Activated T-helper 2 cell treated with anti-CD3 and anti-CD28 coated beads, Interferon-gamma antibody, Interleukin-2, Interleukin-4, amounts not matched to agents 10 μg/mL and 5 μg/mL and 100 μg/mL, durations not matched to agents 14 hours and 24 hours and 36 hours (primary cell): ENCODE measurements around the gene PRPF4. TPM values are rescaled to one million over a fixed set of nuclear protein-coding genes. Genes with fewer than 3 reads are reported as not detected.
"Not testable (repeated sequence)": the region's sequence is repeated elsewhere in the genome, so short reads cannot be mapped to it uniquely, and the experiment has no call there.

ENCODE experiments used
- DNase-seq: peaks from one replicate; pipeline ENCODE4 v3.0.0; 2021; ENCODE audit warnings: low spot score
- H3K27ac Mint-ChIP-seq: one replicate; pipeline ENCODE4 v1.8.0; 2021; ENCODE audit warnings: mixed read lengths
- H3K27me3 Mint-ChIP-seq: one replicate; pipeline ENCODE4 v1.8.0; 2021; ENCODE audit warnings: low read depth, mixed read lengths
- H3K36me3 Mint-ChIP-seq: one replicate; pipeline ENCODE4 v1.8.0; 2021; ENCODE audit warnings: low read depth, mixed read lengths
- H3K4me1 Mint-ChIP-seq: one replicate; pipeline ENCODE4 v1.8.0; 2021; ENCODE audit warnings: low read depth, mixed read lengths
- H3K4me3 Mint-ChIP-seq: one replicate; pipeline ENCODE4 v1.8.0; 2021; ENCODE audit warnings: low read depth, mild to moderate bottlenecking, moderate library complexity, mixed read lengths
- H3K9me3 Mint-ChIP-seq: one replicate; pipeline ENCODE4 v1.8.0; 2021; ENCODE audit warnings: mixed read lengths
- intact Hi-C: fragments of 100-400 bp; cut with micrococcal nuclease; formaldehyde crosslinking; loops from one replicate; pipeline ENCODE4 v1.15.1; 2023
- total RNA-seq: library from RNA; stranded (reverse); gene quantifications from 2 replicates; pipeline ENCODE4 v1.2.3, GENCODE V29; 2022

PRPF4 gene
- total RNA-seq, 1 donor from 2014 or later, result 57.3 TPM

DNA sequence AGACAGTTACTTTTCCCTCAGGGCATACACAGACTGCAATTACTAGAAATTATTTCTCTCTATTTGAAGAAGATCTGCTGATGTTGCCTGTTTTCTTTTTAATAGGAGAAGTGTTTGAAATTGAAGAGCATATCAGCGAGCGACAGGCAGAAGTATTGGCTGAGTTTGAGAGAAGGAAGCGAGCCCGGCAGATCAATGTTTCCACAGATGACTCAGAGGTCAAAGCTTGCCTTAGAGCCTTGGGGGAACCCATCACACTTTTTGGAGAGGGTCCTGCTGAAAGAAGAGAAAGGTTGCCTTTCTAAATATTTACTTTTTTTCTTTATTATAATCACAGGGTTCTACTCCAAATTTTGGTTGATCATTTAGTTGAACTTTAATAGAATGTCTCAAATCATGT is 3.4 kb downstream of the PRPF4 start:
- H3K36me3 Mint-ChIP-seq, result peaks cover 56% of the 10 kb centered on the region
- H3K4me1 Mint-ChIP-seq, result peaks cover 33% of the 10 kb centered on the region
- H3K9me3 Mint-ChIP-seq, result no peaks in the 10 kb centered on the region
- DNase-seq, result no peak
- intact Hi-C loops, result no loop called here
- H3K27me3 Mint-ChIP-seq, result no peaks in the 10 kb centered on the region
- H3K4me3 Mint-ChIP-seq, result no peak overlapping the region
- peak overlapping the region; percentile 17 for H3K27ac Mint-ChIP-seq

GRCh38 chr9:113281356-113281755 is 5.9 kb downstream of the PRPF4 start:
- DNase-seq, result no peak
- Mint-ChIP-seq H3K4me3 (no peak overlapping the region), H3K9me3 (no peaks in the 10 kb centered on the region), H3K36me3 (peaks cover 74% of the 10 kb centered on the region), H3K4me1 (peaks cover 28% of the 10 kb centered on the region), H3K27ac (no peak overlapping the region), H3K27me3 (no peaks in the 10 kb centered on the region)
- intact Hi-C loops, result no loop called here

DNA sequence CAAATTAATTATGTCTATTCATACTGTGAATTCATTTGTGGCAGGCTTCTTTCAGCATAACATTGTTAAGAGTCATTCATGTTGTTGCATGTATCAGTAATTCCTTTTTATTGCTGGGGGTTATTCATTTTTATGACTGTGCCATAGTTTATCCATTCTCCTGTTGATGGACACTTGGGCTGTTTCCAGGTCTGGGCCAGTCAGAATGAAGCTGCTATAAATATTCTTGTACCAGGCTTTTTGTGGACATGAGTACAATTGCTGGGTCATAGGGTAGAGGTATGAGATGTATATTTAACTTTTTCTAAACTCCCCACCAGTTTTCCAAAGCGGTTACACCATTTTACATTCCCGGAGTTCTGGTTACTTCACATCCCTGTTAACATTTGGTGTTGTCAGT is 13.6 kb downstream of the PRPF4 start:
- no peaks in the 10 kb centered on the region for H3K27me3 Mint-ChIP-seq
- intact Hi-C loops, result no loop called here

GRCh38 chr9:113290052-113290607 is 14.7 kb downstream of the PRPF4 start:
- Mint-ChIP-seq H3K4me3 (no peak overlapping the region), H3K27me3 (no peaks in the 10 kb centered on the region), H3K9me3 (no peaks in the 10 kb centered on the region), H3K27ac (no peak overlapping the region), H3K36me3 (peaks cover 75% of the 10 kb centered on the region), H3K4me1 (peaks cover 5% of the 10 kb centered on the region)
- intact Hi-C loops, result no loop called here
- no peak for DNase-seq

More for the DNA sequence above, 13.6 kb downstream of the PRPF4 start:
- Mint-ChIP-seq H3K27ac (no peak overlapping the region), H3K4me1 (peaks cover 5% of the 10 kb centered on the region), H3K9me3 (no peaks in the 10 kb centered on the region), H3K4me3 (no peak overlapping the region), H3K36me3 (peaks cover 85% of the 10 kb centered on the region)
- DNase-seq, result no peak

DNA sequence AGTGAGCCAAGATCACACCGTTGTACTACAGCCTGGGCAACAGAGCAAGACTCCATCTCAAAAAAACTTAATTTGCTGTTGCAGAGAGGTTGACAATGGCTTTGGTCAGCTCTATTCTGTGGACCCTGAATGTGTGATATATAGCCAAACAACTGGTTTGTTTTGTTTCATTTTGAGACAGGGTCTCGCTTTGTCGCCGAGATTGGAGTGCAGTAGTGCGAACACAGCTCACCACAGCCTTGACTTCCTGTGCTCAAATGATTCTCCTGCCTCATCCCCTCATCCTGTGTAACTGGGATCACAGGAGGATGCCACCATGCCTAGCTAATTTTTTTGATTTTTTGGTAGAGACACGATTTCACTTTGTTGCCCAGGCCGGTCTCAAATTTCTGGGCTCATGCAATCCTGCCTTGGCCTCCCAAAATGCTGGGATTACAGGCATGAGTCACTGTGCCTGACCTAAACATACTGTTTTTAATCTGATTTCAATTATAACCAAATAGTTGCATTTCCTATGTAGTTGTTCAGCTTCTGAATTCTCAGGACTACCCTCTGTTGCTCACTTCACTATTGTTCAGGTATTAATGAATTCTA is 17.9 kb downstream of the PRPF4 start:
- no peak for DNase-seq
- intact Hi-C loops, result no loop called here
- Mint-ChIP-seq H3K9me3 (no peaks in the 10 kb centered on the region), H3K27ac (no peak overlapping the region), H3K27me3 (no peaks in the 10 kb centered on the region), H3K4me3 (no peak overlapping the region), H3K36me3 (peaks cover 49% of the 10 kb centered on the region), H3K4me1 (peaks cover 4% of the 10 kb centered on the region)

GRCh38 chr9:113296247-113296646 is 20.8 kb downstream of the PRPF4 start:
- intact Hi-C loops, H3K27ac Mint-ChIP-seq, H3K4me1 Mint-ChIP-seq, H3K9me3 Mint-ChIP-seq, DNase-seq, H3K4me3 Mint-ChIP-seq: not testable (repeated sequence)
- Mint-ChIP-seq H3K36me3 (peaks cover 21% of the 10 kb centered on the region), H3K27me3 (peaks cover 14% of the 10 kb centered on the region)

- DNase-seq, result no peak
- peaks cover 16% of the 10 kb centered on the region for H3K27me3 Mint-ChIP-seq
- H3K4me3 Mint-ChIP-seq, result no peak overlapping the region
- peaks cover 15% of the 10 kb centered on the region for H3K36me3 Mint-ChIP-seq
- no peaks in the 10 kb centered on the region for H3K4me1 Mint-ChIP-seq
- H3K27ac Mint-ChIP-seq, result no peak overlapping the region
- H3K9me3 Mint-ChIP-seq, result no peaks in the 10 kb centered on the region
- intact Hi-C loops, result no loop called here
These were observed 21.5 kb downstream of the PRPF4 start for GRCh38 chr9:113296796-113297558.

GRCh38 chr9:113298311-113298710 is 22.9 kb downstream of the PRPF4 start:
- H3K27ac Mint-ChIP-seq, result no peak overlapping the region
- H3K9me3 Mint-ChIP-seq, result no peaks in the 10 kb centered on the region
- intact Hi-C loops, result no loop called here
- H3K36me3 Mint-ChIP-seq, result peaks cover 3% of the 10 kb centered on the region
- no peaks in the 10 kb centered on the region for H3K4me1 Mint-ChIP-seq
- no peak overlapping the region for H3K4me3 Mint-ChIP-seq
- DNase-seq, result no peak
- H3K27me3 Mint-ChIP-seq, result peaks cover 19% of the 10 kb centered on the region

- H3K9me3 Mint-ChIP-seq, result no peaks in the 10 kb centered on the region
- no peak overlapping the region for H3K27ac Mint-ChIP-seq
- H3K27me3 Mint-ChIP-seq, result peaks cover 19% of the 10 kb centered on the region
- H3K36me3 Mint-ChIP-seq, result no peaks in the 10 kb centered on the region
- intact Hi-C loops, result no loop called here
- no peaks in the 10 kb centered on the region for H3K4me1 Mint-ChIP-seq
- no peak overlapping the region for H3K4me3 Mint-ChIP-seq
- DNase-seq, result no peak
These were observed 23.7 kb downstream of the PRPF4 start for GRCh38 chr9:113298924-113299770.

DNA sequence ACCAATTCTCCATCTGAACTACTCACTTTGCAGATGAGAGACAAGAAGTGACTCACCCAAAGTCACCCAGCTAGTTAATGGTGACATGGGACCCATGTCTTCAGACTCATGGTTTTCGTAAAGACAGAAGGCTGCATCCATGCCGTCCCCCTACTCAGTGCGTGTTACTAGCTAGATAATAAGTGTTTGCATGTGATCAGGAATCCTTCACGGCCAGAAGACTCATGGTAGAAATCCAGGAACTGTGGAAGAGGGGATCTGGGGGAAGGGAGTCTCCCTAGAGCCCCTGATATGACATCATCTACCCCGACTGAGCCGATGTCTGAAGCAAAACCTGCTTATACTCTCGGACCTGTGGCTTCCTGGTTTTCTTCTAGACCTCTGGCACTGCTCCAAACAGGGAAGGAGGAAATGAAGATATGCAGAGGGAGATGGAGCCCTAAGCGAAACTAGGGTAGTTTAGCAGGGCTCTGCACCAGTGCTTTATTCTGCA is 24.4 kb downstream of the PRPF4 start:
- H3K4me1 Mint-ChIP-seq, result no peaks in the 10 kb centered on the region
- no peak overlapping the region for H3K4me3 Mint-ChIP-seq
- no peaks in the 10 kb centered on the region for H3K36me3 Mint-ChIP-seq
- DNase-seq, result no peak
- H3K27ac Mint-ChIP-seq, result no peak overlapping the region
- intact Hi-C loops, result no loop called here
- H3K9me3 Mint-ChIP-seq, result no peaks in the 10 kb centered on the region
- peaks cover 19% of the 10 kb centered on the region for H3K27me3 Mint-ChIP-seq

DNA sequence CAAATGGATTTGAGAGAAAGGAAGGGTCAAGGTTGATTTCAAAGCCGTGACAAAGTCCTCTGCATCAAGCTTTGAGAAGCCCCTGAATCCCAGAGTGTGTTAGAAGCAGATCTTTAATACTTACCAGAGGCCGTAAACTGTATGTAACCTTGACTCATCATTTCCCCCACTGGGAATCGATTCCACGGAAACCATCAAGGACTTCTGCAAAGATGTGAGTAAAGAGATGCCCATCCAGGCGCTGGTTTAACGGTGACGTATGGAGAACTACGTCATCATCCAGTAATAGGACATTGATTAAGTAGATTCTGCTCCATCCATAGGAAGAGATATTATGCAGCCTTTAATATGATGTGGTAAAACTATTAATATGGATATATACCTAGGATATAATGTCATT is 26.1 kb downstream of the PRPF4 start:
- no peaks in the 10 kb centered on the region for H3K4me1 Mint-ChIP-seq
- DNase-seq, result no peak
- H3K9me3 Mint-ChIP-seq, result no peaks in the 10 kb centered on the region
- H3K27ac Mint-ChIP-seq, result no peak overlapping the region
- intact Hi-C loops, result no loop called here
- H3K36me3 Mint-ChIP-seq, result no peaks in the 10 kb centered on the region
- no peak overlapping the region for H3K4me3 Mint-ChIP-seq
- peaks cover 19% of the 10 kb centered on the region for H3K27me3 Mint-ChIP-seq

- intact Hi-C loops, result no loop called here
- no peak within 1 kb of the TSS for H3K4me3 Mint-ChIP-seq
- no peaks in the 10 kb centered on the region for H3K36me3 Mint-ChIP-seq
- H3K27ac Mint-ChIP-seq, result no peak within 1 kb of the TSS
- peaks cover 22% of the 10 kb centered on the region for H3K27me3 Mint-ChIP-seq
- H3K4me1 Mint-ChIP-seq, result no peaks in the 10 kb centered on the region
- no peaks in the 10 kb centered on the region for H3K9me3 Mint-ChIP-seq
- no peak for DNase-seq
These were observed 27.4 kb downstream of the PRPF4 start, which contains the start of gene RNF183 for GRCh38 chr9:113302792-113303418. Gene RNF183, minus strand, starts transcription at chr9:113303376. Its CDS starts 5,192 bp downstream, at chr9:113298184.
